Measurements from ENCODE around the gene ADARB1.

Gene ADARB1

GRCh38 chr21:45085700-45086099, 11.3 kb downstream of the ADARB1 start:
- no peak for DNase-seq (ENCODE audit: low spot score)
- TF ChIP-seq CTCF (IDR thresholded peaks at IDR 0.05; ENCODE audit: borderline replicate concordance, control extremely low read depth, extremely low read depth, insufficient read depth, missing control alignments) = no peak
- in situ Hi-C loops (cut with MboI; ENCODE audit: low sequenced_read_pairs, unreplicated experiment) = no loop called here

GRCh38 chr21:45086337-45086958, 12.1 kb downstream of the ADARB1 start:
- no peak for TF ChIP-seq CTCF (IDR thresholded peaks at IDR 0.05; ENCODE audit: borderline replicate concordance, control extremely low read depth, extremely low read depth, insufficient read depth, missing control alignments)
- in situ Hi-C loops (cut with MboI; ENCODE audit: low sequenced_read_pairs, unreplicated experiment) = no loop called here
- no peak for DNase-seq (ENCODE audit: low spot score)

- in situ Hi-C loops (cut with MboI; ENCODE audit: low sequenced_read_pairs, unreplicated experiment) = no loop called here
- no peak for TF ChIP-seq CTCF (IDR thresholded peaks at IDR 0.05; ENCODE audit: borderline replicate concordance, control extremely low read depth, extremely low read depth, insufficient read depth, missing control alignments)
- no peak for DNase-seq (ENCODE audit: low spot score)
These were observed 12.8 kb downstream of the ADARB1 start for GRCh38 chr21:45087022-45087823.

GRCh38 chr21:45088116-45088515, 13.7 kb downstream of the ADARB1 start:
- no peak for TF ChIP-seq CTCF (IDR thresholded peaks at IDR 0.05; ENCODE audit: borderline replicate concordance, control extremely low read depth, extremely low read depth, insufficient read depth, missing control alignments)
- no peak for DNase-seq (ENCODE audit: low spot score)

GRCh38 chr21:45088729-45089128, 14.3 kb downstream of the ADARB1 start:
- in situ Hi-C loops (cut with MboI; ENCODE audit: low sequenced_read_pairs, unreplicated experiment) = no loop called here
- no peak for TF ChIP-seq CTCF (IDR thresholded peaks at IDR 0.05; ENCODE audit: borderline replicate concordance, control extremely low read depth, extremely low read depth, insufficient read depth, missing control alignments)
- DNase-seq (ENCODE audit: low spot score) = no peak

More at GRCh38 chr21:45088116-45088515, 13.7 kb downstream of the ADARB1 start:
- in situ Hi-C loops (cut with MboI; ENCODE audit: low sequenced_read_pairs, unreplicated experiment) = no loop called here

- DNase-seq (ENCODE audit: low spot score) = no peak
- no peak for TF ChIP-seq CTCF (IDR thresholded peaks at IDR 0.05; ENCODE audit: borderline replicate concordance, control extremely low read depth, extremely low read depth, insufficient read depth, missing control alignments)
- in situ Hi-C loops (cut with MboI; ENCODE audit: low sequenced_read_pairs, unreplicated experiment) = no loop called here
These were observed 15.6 kb downstream of the ADARB1 start for GRCh38 chr21:45089964-45090363.
